Measurements from ENCODE around the gene NLRP12. TPM values are rescaled to one million over a fixed set of nuclear protein-coding genes. Genes with fewer than 3 reads are reported as not detected.
"Not testable (repeated sequence)": the region's sequence is repeated elsewhere in the genome, so short reads cannot be mapped to it uniquely, and the experiment has no call there.

The NLRP12 gene
- total RNA-seq, 4 donors from 2014 or later: 0.18 TPM; not detected in 3

- Histone ChIP-seq H3K4me3 (no peak overlapping the region), H3K4me1 (no peaks in the 10 kb centered on the region), H3K36me3 (no peaks in the 10 kb centered on the region), H3K9me3 (no peaks in the 10 kb centered on the region), H3K27ac (no peak overlapping the region), H3K27me3 (peaks cover 7% of the 10 kb centered on the region)
- TF ChIP-seq POLR2A (IDR thresholded peaks at IDR 0.05) (no peak), EP300 (IDR thresholded peaks at IDR 0.05) (no peak), POLR2AphosphoS5 (IDR thresholded peaks at IDR 0.05) (no peak)
- TF ChIP-seq, protein P1, sequence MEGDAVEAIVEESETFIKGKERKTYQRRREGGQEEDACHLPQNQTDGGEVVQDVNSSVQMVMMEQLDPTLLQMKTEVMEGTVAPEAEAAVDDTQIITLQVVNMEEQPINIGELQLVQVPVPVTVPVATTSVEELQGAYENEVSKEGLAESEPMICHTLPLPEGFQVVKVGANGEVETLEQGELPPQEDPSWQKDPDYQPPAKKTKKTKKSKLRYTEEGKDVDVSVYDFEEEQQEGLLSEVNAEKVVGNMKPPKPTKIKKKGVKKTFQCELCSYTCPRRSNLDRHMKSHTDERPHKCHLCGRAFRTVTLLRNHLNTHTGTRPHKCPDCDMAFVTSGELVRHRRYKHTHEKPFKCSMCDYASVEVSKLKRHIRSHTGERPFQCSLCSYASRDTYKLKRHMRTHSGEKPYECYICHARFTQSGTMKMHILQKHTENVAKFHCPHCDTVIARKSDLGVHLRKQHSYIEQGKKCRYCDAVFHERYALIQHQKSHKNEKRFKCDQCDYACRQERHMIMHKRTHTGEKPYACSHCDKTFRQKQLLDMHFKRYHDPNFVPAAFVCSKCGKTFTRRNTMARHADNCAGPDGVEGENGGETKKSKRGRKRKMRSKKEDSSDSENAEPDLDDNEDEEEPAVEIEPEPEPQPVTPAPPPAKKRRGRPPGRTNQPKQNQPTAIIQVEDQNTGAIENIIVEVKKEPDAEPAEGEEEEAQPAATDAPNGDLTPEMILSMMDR (IDR thresholded peaks at IDR 0.05): no peak
- no peak for DNase-seq (ENCODE audit: low spot score in 2 of 2)
- WGBS: 82% methylated on average over 18 of the region's 18 CpGs
Measured at GRCh38 chr19:53775524-53775923, 48.6 kb downstream of the NLRP12 start.

GRCh38 chr19:53774491-53774890 is 49.6 kb downstream of the NLRP12 start:
- DNase-seq (ENCODE audit: low spot score in 2 of 2); H3K27me3 ChIP-seq; H3K27ac ChIP-seq; H3K4me3 ChIP-seq; H3K36me3 ChIP-seq; H3K9me3 ChIP-seq; H3K4me1 ChIP-seq: not testable (repeated sequence)
- WGBS: 33% methylated on average over 7 of the region's 7 CpGs

DNA sequence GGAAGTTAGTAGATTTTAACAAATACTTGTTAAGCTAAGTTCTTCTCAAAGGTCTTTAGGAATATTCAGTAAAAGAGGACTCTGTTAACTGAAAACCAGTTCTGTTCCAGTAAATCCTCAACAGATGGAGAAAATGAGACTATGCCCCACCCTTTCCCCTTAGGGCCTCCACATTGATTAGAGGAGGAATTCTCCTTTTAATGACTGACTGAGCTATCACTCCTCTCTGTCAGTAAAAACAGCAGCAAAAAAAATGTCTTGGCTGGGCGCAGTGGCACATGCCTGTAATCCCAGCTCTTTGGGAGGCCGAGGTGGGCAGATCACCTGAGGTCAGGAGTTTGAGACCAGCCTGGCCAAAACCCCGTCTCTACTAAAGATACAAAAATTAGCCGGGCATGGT is 50.1 kb downstream of the NLRP12 start:
- Histone ChIP-seq H3K4me1 (no peaks in the 10 kb centered on the region), H3K9me3 (no peaks in the 10 kb centered on the region), H3K27me3 (peaks cover 7% of the 10 kb centered on the region), H3K36me3 (no peaks in the 10 kb centered on the region), H3K4me3 (no peak overlapping the region), H3K27ac (no peak overlapping the region)
- no peak for TF ChIP-seq POLR2AphosphoS5 (IDR thresholded peaks at IDR 0.05)
- TF ChIP-seq EP300 (IDR thresholded peaks at IDR 0.05): no peak
- TF ChIP-seq, protein P1 (IDR thresholded peaks at IDR 0.05): no peak
- no peak for TF ChIP-seq POLR2A (IDR thresholded peaks at IDR 0.05)
- WGBS: 45% methylated on average over 4 of the region's 4 CpGs
- no peak for DNase-seq (ENCODE audit: low spot score in 2 of 2)

DNA sequence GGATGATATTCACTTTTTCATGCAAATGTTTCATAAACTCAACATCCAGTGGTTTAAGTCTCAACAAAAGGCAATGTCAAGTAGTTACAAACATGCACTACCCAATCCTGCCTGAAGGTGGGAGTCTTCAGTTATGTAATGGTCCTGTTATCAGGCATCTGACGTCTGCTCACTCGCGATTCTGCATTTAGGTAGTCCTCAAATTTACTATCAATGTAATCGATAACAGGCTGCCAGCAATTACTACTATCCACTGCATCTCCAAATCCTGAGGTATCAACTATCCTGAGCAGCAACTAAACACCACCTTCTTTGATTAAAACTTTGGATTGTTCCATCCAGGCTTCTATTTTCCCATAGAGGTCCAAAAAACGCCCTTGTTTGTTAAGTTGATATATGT is 51.2 kb downstream of the NLRP12 start:
- Histone ChIP-seq H3K4me3 (no peak overlapping the region), H3K27ac (no peak overlapping the region), H3K9me3 (no peaks in the 10 kb centered on the region), H3K4me1 (no peaks in the 10 kb centered on the region), H3K36me3 (no peaks in the 10 kb centered on the region), H3K27me3 (peaks cover 7% of the 10 kb centered on the region)
- DNase-seq (ENCODE audit: low spot score in 2 of 2): no peak
- 7% methylated on average over 5 of the region's 5 CpGs for WGBS
- TF ChIP-seq POLR2AphosphoS5 (IDR thresholded peaks at IDR 0.05) (no peak), POLR2A (IDR thresholded peaks at IDR 0.05) (no peak), EP300 (IDR thresholded peaks at IDR 0.05) (no peak)
- TF ChIP-seq, protein P1 (IDR thresholded peaks at IDR 0.05): peak; percentile 43 to 75

GRCh38 chr19:53771144-53771543 is 53.0 kb downstream of the NLRP12 start:
- no peak for DNase-seq (ENCODE audit: low spot score in 2 of 2)
- H3K27ac ChIP-seq: no peak overlapping the region
- 28% methylated on average over 4 of the region's 4 CpGs for WGBS
- H3K27me3 ChIP-seq: peaks cover 10% of the 10 kb centered on the region
- H3K36me3 ChIP-seq: no peaks in the 10 kb centered on the region
- no peaks in the 10 kb centered on the region for H3K4me1 ChIP-seq
- H3K4me3 ChIP-seq: no peak overlapping the region
- TF ChIP-seq POLR2A (IDR thresholded peaks at IDR 0.05) (no peak), EP300 (IDR thresholded peaks at IDR 0.05) (no peak), POLR2AphosphoS5 (IDR thresholded peaks at IDR 0.05) (no peak)
- TF ChIP-seq, protein P1 (IDR thresholded peaks at IDR 0.05): no peak
- no peaks in the 10 kb centered on the region for H3K9me3 ChIP-seq

GRCh38 chr19:53769696-53770309 is 54.3 kb downstream of the NLRP12 start:
- WGBS: 95% methylated on average over 10 of the region's 12 CpGs
- H3K4me1 ChIP-seq; DNase-seq (ENCODE audit: low spot score in 2 of 2); H3K27ac ChIP-seq; H3K36me3 ChIP-seq; H3K9me3 ChIP-seq; H3K4me3 ChIP-seq: not testable (repeated sequence)
- H3K27me3 ChIP-seq: peaks cover 14% of the 10 kb centered on the region
